Muscle layer of duodenum (tissue), 2 donors: ENCODE measurements around the gene DRC3.
"Not testable (repeated sequence)": the region's sequence is repeated elsewhere in the genome, so short reads cannot be mapped to it uniquely, and the experiment has no call there.

Experiments
- H3K27ac ChIP-seq: one replicate; pipeline ENCODE4 v1.7.0; 2013; ENCODE audit warnings: mild to moderate bottlenecking, low read length
- H3K27me3 ChIP-seq: one replicate; pipeline ENCODE4 v1.7.0; 2013; ENCODE audit warnings: low read depth, mild to moderate bottlenecking, control low read depth, low read length
- H3K36me3 ChIP-seq, 2 donors: one replicate each; pipeline ENCODE4 v1.7.0; 2013; ENCODE audit warnings: low read length in 2 of 2, control low read depth in 1 of 2, mild to moderate bottlenecking in 1 of 2; ENCODE audit not compliant: insufficient read depth in 2 of 2, control insufficient read depth in 1 of 2
- H3K4me1 ChIP-seq, 2 donors: one replicate each; pipeline ENCODE4 v1.7.0; 2013; ENCODE audit warnings: low read length in 2 of 2, mild to moderate bottlenecking in 2 of 2, control low read depth in 1 of 2, moderate library complexity in 1 of 2; ENCODE audit not compliant: insufficient read depth in 2 of 2, control insufficient read depth in 1 of 2
- H3K4me3 ChIP-seq, 2 donors: one replicate each; pipeline ENCODE4 v1.7.0; 2013; ENCODE audit warnings: low read length in 2 of 2, low read depth in 1 of 2, mild to moderate bottlenecking in 1 of 2
- H3K9me3 ChIP-seq, 2 donors: one replicate each; pipeline ENCODE4 v1.7.0; 2013; ENCODE audit warnings: low read length in 2 of 2, control low read depth in 1 of 2, mild to moderate bottlenecking in 1 of 2; ENCODE audit not compliant: control insufficient read depth in 1 of 2
- donor health status: healthy.

Gene DRC3

DNA sequence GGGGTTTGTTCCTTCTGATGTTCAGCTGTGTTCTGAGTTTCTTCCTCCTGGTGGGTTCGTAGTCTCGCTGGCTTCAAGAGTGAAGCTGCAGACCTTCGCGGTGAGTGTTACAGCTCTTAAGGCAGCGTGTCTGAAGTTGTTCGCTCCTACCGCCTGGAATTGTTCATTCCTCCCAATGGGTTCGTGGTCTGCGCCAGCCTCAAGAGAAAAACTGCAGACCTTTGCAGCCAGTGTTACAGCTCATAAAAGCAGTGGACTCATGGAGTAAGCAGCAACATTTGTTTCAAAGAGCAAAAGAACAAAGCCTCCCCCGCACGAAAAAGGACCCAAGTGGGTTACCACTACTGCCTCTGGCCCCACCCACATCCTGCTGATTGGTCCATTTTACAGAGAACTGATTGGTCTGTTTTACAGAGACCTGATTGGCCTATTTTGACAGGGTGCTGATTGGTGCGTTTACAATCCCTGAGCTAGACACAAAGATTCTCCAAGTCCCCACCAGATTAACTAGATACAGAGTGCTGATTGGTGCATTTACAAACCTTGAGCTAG lies 16.8 kb upstream of the DRC3 start:
- H3K27ac ChIP-seq, H3K36me3 ChIP-seq, H3K9me3 ChIP-seq, H3K27me3 ChIP-seq, H3K4me3 ChIP-seq: not testable (repeated sequence)
- peaks cover 18 to 24% of the 10 kb centered on the region in 2 donors for H3K4me1 ChIP-seq

- H3K27me3 ChIP-seq = no peaks in the 10 kb centered on the region
- H3K9me3 ChIP-seq = no peaks in the 10 kb centered on the region
- no peak overlapping the region for H3K4me3 ChIP-seq
- H3K36me3 ChIP-seq = peaks cover 0 to 3% of the 10 kb centered on the region in 2 donors
- H3K27ac ChIP-seq = peak overlapping the region; percentile 83
- H3K4me1 ChIP-seq = peaks cover 18 to 24% of the 10 kb centered on the region in 2 donors
Observed at GRCh38 chr17:17957584-17957916, 15.1 kb upstream of the DRC3 start.

DNA sequence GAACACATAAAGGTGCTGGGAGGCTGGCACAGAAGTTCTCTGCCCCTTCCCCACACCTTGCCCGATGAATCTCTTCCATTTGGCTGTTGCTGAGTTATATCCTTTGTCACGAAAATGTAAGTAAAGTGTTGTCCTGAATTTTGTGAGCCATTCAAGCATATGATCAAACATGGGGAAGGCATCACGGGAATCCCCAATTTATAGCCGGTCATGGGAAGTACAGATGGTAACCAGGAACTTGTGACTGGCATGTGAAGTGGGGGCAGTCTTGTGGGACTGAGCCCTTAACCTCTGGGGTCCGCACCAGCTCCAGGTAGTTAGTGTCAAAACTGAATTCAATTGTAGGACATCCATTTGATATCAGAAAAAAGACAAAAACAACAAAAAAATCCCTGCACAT lies 13.7 kb upstream of the DRC3 start:
- H3K4me3 ChIP-seq = peak overlapping the region in 1 of 2 donors; percentile 52
- no peaks in the 10 kb centered on the region for H3K9me3 ChIP-seq
- peaks cover 18 to 24% of the 10 kb centered on the region in 2 donors for H3K4me1 ChIP-seq
- H3K27ac ChIP-seq = peak overlapping the region; percentile 83
- no peaks in the 10 kb centered on the region for H3K27me3 ChIP-seq
- peaks cover 0 to 3% of the 10 kb centered on the region in 2 donors for H3K36me3 ChIP-seq

DNA sequence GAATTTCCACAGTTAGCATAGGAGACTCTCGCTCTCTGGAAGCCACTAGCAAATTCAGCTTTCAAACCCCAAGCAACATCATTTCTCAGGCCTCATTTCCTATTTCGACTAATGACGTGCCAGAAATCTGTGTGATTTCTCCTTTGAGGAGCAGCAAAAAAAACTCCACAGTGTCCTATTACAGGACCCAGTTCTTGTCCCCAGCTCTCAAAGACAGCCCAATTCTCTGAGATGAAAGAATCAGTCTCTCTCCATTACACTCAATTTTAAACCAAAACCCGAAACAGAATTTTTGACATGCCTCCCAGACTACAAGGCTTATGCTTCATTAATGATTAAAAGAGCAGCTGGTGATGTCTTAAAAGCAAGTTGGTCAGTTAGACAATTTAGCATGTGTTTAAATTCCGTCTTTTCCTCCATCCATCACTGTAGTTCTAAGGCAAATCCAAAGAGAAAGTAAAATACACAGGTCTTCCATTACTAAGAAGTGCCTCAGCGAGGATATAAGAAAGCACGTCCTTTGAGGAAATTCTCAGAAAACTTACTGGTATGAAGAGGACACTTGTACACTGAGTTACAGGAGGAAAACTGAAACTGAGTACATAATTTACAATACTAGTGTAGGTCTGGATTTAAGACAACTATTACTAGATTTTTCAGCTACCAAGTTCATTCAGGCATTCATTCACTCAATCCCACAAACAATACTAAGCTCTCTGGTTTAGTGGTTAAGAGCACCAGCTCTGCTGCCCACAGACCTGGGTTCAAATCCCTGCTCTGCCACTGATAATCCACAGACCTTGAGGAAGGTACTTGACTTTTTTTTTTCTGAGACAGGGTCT lies 12.9 kb upstream of the DRC3 start:
- H3K9me3 ChIP-seq = no peaks in the 10 kb centered on the region
- peak overlapping the region; percentile 40 to 52 for H3K4me3 ChIP-seq
- no peaks in the 10 kb centered on the region for H3K27me3 ChIP-seq
- H3K27ac ChIP-seq = peak overlapping the region; percentile 83
- peaks cover 18 to 24% of the 10 kb centered on the region in 2 donors for H3K4me1 ChIP-seq
- H3K36me3 ChIP-seq = peaks cover 0 to 3% of the 10 kb centered on the region in 2 donors

DNA sequence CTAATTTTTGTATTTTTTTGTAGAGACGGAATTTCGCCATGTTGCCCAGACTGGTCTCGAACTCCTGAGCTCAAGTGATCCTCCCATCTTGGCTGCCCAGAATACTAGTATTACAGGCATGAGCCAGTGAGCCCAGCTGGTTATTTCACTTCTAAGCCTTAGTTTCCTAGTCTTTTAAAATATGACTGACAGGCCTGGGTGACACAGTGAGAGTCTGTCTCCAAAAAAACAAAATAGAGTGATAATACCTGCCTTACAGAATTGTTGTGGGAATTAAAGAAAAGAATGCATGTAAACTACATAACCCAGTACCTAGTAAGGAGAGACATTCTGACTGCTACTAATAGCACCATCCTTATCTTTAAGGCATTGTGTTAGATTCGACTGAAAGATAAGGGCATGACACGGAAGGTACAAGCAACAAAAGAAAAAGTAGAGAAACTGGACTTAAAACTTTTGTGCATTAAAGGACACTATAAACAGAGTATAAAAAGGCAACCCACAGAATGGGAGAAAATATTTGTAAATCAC lies 12.1 kb upstream of the DRC3 start:
- Histone ChIP-seq H3K4me3 (peak overlapping the region in 1 of 2 donors; percentile 52), H3K27me3 (no peaks in the 10 kb centered on the region), H3K27ac (peak overlapping the region; percentile 83), H3K36me3 (no peaks in the 10 kb centered on the region), H3K9me3 (no peaks in the 10 kb centered on the region), H3K4me1 (peaks cover 18 to 27% of the 10 kb centered on the region in 2 donors)

GRCh38 chr17:17963066-17963465 lies 9.6 kb upstream of the DRC3 start:
- no peaks in the 10 kb centered on the region for H3K9me3 ChIP-seq
- H3K27me3 ChIP-seq = no peaks in the 10 kb centered on the region
- H3K36me3 ChIP-seq = no peaks in the 10 kb centered on the region
- peaks cover 15 to 36% of the 10 kb centered on the region in 2 donors for H3K4me1 ChIP-seq
- H3K27ac ChIP-seq = no peak overlapping the region
- H3K4me3 ChIP-seq = no peak overlapping the region

GRCh38 chr17:17963694-17964436 lies 8.8 kb upstream of the DRC3 start:
- no peaks in the 10 kb centered on the region for H3K27me3 ChIP-seq
- no peaks in the 10 kb centered on the region for H3K36me3 ChIP-seq
- H3K4me3 ChIP-seq = no peak overlapping the region
- H3K9me3 ChIP-seq = no peaks in the 10 kb centered on the region
- H3K4me1 ChIP-seq = peaks cover 7 to 28% of the 10 kb centered on the region in 2 donors
- H3K27ac ChIP-seq = no peak overlapping the region

DNA sequence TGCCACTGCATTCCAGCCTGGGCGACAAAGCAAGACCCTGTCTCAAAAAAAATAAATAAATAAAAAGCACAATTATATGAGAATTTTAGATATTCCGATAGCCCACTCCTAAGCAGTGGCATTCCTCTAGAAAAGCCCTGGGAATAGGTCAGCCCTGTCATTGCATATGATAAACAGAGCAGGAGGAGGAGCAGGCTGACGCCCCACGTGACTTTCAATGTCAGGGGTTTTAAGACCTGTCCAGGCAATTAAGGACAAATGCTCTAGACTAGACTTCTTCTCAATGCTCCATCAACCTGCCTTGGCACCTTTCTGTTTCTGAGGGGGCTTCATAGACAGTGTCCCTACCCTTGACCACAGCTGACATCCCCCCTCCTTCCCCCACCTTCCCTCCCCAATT lies 8.0 kb upstream of the DRC3 start:
- Histone ChIP-seq H3K9me3 (no peaks in the 10 kb centered on the region), H3K36me3 (no peaks in the 10 kb centered on the region), H3K4me3 (no peak overlapping the region), H3K27me3 (no peaks in the 10 kb centered on the region), H3K4me1 (peaks cover 0 to 26% of the 10 kb centered on the region in 2 donors), H3K27ac (no peak overlapping the region)

GRCh38 chr17:17965152-17965721 lies 7.4 kb upstream of the DRC3 start:
- H3K27me3 ChIP-seq = no peaks in the 10 kb centered on the region
- no peak overlapping the region for H3K27ac ChIP-seq
- no peaks in the 10 kb centered on the region for H3K36me3 ChIP-seq
- no peak overlapping the region for H3K4me3 ChIP-seq
- H3K9me3 ChIP-seq = no peaks in the 10 kb centered on the region
- peaks cover under 1 to 25% of the 10 kb centered on the region in 2 donors for H3K4me1 ChIP-seq

- H3K4me3 ChIP-seq = no peak overlapping the region
- H3K36me3 ChIP-seq = no peaks in the 10 kb centered on the region
- no peaks in the 10 kb centered on the region for H3K9me3 ChIP-seq
- H3K27ac ChIP-seq = no peak overlapping the region
- peaks cover 7 to 35% of the 10 kb centered on the region in 2 donors for H3K4me1 ChIP-seq
- no peaks in the 10 kb centered on the region for H3K27me3 ChIP-seq
Observed at GRCh38 chr17:17966399-17966798, 6.3 kb upstream of the DRC3 start.
